WTC11 (cell line): Measurements from ENCODE around the gene DIABLO.

Source experiments
- ESRRA ChIP-seq: sonication (generic); formaldehyde crosslinking; IDR thresholded peaks from 2 replicates; pipeline ENCODE4 v1.8.1; 2022; ENCODE audit warnings: mild to moderate bottlenecking, missing genetic modification reagents, borderline replicate concordance
- IRF2 ChIP-seq: sonication (generic); formaldehyde crosslinking; IDR thresholded peaks from 2 replicates; pipeline ENCODE4 v1.8.0; 2022; ENCODE audit warnings: low read depth, missing genetic modification reagents, borderline replicate concordance
- NR2C2 ChIP-seq: sonication (generic); formaldehyde crosslinking; IDR thresholded peaks from 2 replicates; pipeline ENCODE4 v1.8.0; 2022; ENCODE audit warnings: mild to moderate bottlenecking, missing genetic modification reagents
- RELA ChIP-seq: sonication (generic); formaldehyde crosslinking; IDR thresholded peaks from 2 replicates; pipeline ENCODE4 v1.8.1; 2022; ENCODE audit warnings: missing genetic modification reagents, mild to moderate bottlenecking, borderline replicate concordance
- ZNF138 ChIP-seq: sonication (generic); formaldehyde crosslinking; conservative IDR thresholded peaks from 2 replicates; pipeline ENCODE4 v1.8.1; 2022; ENCODE audit warnings: mild to moderate bottlenecking, moderate library complexity, missing genetic modification reagents
- TF ChIP-seq, protein P1 (sequence below): fragments of 200-600 bp; IDR thresholded peaks from 2 replicates; pipeline ENCODE4 v1.8.0; 2022; ENCODE audit warnings: antibody characterized with exemption
- TF ChIP-seq, protein P2 (sequence below): sonication (generic); formaldehyde crosslinking; IDR thresholded peaks from 2 replicates; pipeline ENCODE4 v1.8.1; 2023; ENCODE audit warnings: mild to moderate bottlenecking, missing genetic modification reagents, moderate library complexity
- TF ChIP-seq, protein P3 (sequence below): sonication (generic); formaldehyde crosslinking; conservative IDR thresholded peaks from 2 replicates; pipeline ENCODE4 v1.8.1; 2023; ENCODE audit warnings: mild to moderate bottlenecking, low read depth, missing genetic modification reagents, moderate library complexity
- TF ChIP-seq, protein P4 (sequence below): sonication (generic); formaldehyde crosslinking; IDR thresholded peaks from 2 replicates; pipeline ENCODE4 v1.8.0; 2022; ENCODE audit warnings: mild to moderate bottlenecking, missing genetic modification reagents

DNA sequence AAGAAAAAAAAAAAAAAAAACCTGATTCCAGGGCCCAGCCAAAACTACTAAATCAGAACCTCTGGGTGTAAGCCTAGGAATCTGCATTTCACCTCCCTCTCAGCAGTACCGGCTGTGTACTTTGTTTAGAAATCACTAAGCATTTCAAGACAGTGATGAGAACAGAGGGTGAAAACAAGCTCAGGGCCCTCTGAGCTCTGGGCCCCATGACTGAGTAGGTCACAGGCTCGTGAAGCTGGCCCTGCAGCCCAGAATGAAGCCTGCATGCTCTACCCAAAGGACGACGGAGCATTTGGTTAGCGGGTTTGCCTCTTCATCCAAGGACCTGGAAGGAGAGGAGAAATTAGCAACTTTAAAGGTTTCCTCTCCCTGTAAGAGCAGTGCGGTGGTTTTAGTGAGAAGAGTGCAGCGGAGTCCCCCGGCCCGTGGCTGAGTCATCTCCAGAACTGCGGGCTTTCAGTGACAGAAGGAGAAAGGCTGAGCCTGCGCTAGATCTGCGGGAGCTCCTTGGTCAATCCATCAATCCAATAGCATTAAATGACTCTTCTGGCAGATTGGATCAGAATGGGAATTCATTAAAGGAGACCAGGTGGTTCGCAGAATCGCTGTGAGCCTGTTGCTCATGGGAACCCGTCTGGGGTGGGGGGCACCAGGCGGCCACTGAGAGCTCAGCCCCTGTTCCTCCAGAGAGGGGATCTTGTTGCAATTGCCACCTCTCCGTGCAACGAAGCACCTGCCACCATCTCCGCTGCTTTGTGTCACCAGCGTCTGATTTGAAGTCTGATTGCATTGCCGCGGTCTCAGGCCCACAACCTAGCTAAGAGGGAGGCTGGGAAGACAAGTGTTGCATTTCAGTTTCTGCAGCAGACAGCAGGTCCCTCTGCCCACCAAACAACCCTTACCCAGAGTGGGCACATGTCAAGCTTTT, 59.2 kb downstream of the DIABLO start:
- TF ChIP-seq, protein P1, sequence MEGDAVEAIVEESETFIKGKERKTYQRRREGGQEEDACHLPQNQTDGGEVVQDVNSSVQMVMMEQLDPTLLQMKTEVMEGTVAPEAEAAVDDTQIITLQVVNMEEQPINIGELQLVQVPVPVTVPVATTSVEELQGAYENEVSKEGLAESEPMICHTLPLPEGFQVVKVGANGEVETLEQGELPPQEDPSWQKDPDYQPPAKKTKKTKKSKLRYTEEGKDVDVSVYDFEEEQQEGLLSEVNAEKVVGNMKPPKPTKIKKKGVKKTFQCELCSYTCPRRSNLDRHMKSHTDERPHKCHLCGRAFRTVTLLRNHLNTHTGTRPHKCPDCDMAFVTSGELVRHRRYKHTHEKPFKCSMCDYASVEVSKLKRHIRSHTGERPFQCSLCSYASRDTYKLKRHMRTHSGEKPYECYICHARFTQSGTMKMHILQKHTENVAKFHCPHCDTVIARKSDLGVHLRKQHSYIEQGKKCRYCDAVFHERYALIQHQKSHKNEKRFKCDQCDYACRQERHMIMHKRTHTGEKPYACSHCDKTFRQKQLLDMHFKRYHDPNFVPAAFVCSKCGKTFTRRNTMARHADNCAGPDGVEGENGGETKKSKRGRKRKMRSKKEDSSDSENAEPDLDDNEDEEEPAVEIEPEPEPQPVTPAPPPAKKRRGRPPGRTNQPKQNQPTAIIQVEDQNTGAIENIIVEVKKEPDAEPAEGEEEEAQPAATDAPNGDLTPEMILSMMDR: no peak
- no peak for TF ChIP-seq ESRRA (CRISPR knock-in tag)
- no peak for TF ChIP-seq ZNF138 (CRISPR knock-in tag)
- TF ChIP-seq, protein P2, sequence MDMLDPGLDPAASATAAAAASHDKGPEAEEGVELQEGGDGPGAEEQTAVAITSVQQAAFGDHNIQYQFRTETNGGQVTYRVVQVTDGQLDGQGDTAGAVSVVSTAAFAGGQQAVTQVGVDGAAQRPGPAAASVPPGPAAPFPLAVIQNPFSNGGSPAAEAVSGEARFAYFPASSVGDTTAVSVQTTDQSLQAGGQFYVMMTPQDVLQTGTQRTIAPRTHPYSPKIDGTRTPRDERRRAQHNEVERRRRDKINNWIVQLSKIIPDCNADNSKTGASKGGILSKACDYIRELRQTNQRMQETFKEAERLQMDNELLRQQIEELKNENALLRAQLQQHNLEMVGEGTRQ (CRISPR knock-in tag): no peak
- TF ChIP-seq, protein P3, sequence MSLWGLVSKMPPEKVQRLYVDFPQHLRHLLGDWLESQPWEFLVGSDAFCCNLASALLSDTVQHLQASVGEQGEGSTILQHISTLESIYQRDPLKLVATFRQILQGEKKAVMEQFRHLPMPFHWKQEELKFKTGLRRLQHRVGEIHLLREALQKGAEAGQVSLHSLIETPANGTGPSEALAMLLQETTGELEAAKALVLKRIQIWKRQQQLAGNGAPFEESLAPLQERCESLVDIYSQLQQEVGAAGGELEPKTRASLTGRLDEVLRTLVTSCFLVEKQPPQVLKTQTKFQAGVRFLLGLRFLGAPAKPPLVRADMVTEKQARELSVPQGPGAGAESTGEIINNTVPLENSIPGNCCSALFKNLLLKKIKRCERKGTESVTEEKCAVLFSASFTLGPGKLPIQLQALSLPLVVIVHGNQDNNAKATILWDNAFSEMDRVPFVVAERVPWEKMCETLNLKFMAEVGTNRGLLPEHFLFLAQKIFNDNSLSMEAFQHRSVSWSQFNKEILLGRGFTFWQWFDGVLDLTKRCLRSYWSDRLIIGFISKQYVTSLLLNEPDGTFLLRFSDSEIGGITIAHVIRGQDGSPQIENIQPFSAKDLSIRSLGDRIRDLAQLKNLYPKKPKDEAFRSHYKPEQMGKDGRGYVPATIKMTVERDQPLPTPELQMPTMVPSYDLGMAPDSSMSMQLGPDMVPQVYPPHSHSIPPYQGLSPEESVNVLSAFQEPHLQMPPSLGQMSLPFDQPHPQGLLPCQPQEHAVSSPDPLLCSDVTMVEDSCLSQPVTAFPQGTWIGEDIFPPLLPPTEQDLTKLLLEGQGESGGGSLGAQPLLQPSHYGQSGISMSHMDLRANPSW (CRISPR knock-in tag): no peak
- no peak for TF ChIP-seq NR2C2 (CRISPR knock-in tag)
- TF ChIP-seq, protein P4, sequence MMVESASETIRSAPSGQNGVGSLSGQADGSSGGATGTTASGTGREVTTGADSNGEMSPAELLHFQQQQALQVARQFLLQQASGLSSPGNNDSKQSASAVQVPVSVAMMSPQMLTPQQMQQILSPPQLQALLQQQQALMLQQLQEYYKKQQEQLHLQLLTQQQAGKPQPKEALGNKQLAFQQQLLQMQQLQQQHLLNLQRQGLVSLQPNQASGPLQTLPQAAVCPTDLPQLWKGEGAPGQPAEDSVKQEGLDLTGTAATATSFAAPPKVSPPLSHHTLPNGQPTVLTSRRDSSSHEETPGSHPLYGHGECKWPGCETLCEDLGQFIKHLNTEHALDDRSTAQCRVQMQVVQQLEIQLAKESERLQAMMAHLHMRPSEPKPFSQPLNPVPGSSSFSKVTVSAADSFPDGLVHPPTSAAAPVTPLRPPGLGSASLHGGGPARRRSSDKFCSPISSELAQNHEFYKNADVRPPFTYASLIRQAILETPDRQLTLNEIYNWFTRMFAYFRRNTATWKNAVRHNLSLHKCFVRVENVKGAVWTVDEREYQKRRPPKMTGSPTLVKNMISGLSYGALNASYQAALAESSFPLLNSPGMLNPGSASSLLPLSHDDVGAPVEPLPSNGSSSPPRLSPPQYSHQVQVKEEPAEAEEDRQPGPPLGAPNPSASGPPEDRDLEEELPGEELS: no peak
- TF ChIP-seq RELA (CRISPR knock-in tag): no peak
- no peak for TF ChIP-seq IRF2 (CRISPR knock-in tag)
